PC-3 (cell line): ENCODE measurements around the gene TAF11. TPM values are rescaled to one million over a fixed set of nuclear protein-coding genes. Genes with fewer than 3 reads are reported as not detected.

Source experiments
- ATAC-seq: fragments of 200-7000 bp; cut with Tn5 transposase; 2 replicates; pipeline ENCODE4 v1.9.1; 2020; ENCODE audit warnings: mild to moderate bottlenecking, moderate library complexity
- BruUV-seq: library from RNA; stranded (reverse); fragments of 400-500 nt; replicated peaks from 2 replicates; lab custom pipeline; 2021; lab: Mats Ljungman, UMichigan
- CTCF ChIA-PET: fragments of 300-600 bp; sonication (Branson Sonifier 250); formaldehyde crosslinking; loops from one replicate; lab custom pipeline; 2022; ENCODE audit warnings: antibody characterized with exemption; lab: Charles Lee
- POLR2A ChIA-PET: fragments of 300-600 bp; sonication (Branson Sonifier 250); formaldehyde crosslinking; loops from one replicate; lab custom pipeline; 2022; ENCODE audit warnings: antibody characterized with exemption; ENCODE audit not compliant: unreplicated experiment; lab: Charles Lee
- DNase-seq: peaks from one replicate; pipeline ENCODE4 v3.0.0-alpha.2; 2015
- H2AFZ ChIP-seq: fragments of 300-600 bp; sonication (generic); 2 replicates; pipeline ENCODE4 v1.6.0; 2016; ENCODE audit warnings: antibody characterized with exemption, low read length
- H3F3A ChIP-seq: fragments of 300-600 bp; sonication (generic); one replicate; pipeline ENCODE4 v1.6.0; 2017; ENCODE audit warnings: antibody characterized with exemption, low read length, control low read depth, mild to moderate bottlenecking; ENCODE audit not compliant: unreplicated experiment
- H3K27ac ChIP-seq: fragments of 300-600 bp; sonication (generic); 2 replicates; pipeline ENCODE4 v1.5.1; 2016; ENCODE audit warnings: mild to moderate bottlenecking, low read length
- H3K27me3 ChIP-seq: fragments of 300-600 bp; sonication (generic); 2 replicates; pipeline ENCODE4 v1.6.1; 2016; ENCODE audit warnings: low read length, mixed read lengths
- H3K36me3 ChIP-seq: fragments of 300-600 bp; sonication (generic); 2 replicates; pipeline ENCODE4 v1.6.1; 2016; ENCODE audit warnings: low read depth, mixed run types, low read length, mixed read lengths
- H3K4me1 ChIP-seq: fragments of 300-600 bp; sonication (generic); 2 replicates; pipeline ENCODE4 v1.5.1; 2016; ENCODE audit warnings: low read length; ENCODE audit not compliant: insufficient read depth
- H3K4me2 ChIP-seq: fragments of 300-600 bp; sonication (generic); 2 replicates; pipeline ENCODE4 v1.6.0; 2016; ENCODE audit warnings: low read length
- H3K4me3 ChIP-seq: fragments of 300-600 bp; sonication (generic); 2 replicates; pipeline ENCODE4 v1.5.1; 2016; ENCODE audit warnings: mild to moderate bottlenecking, low read length, mixed read lengths
- H3K79me2 ChIP-seq: fragments of 300-600 bp; sonication (generic); 2 replicates; pipeline ENCODE4 v1.6.1; 2017; ENCODE audit warnings: low read length, mixed read lengths
- H3K9ac ChIP-seq: fragments of 300-600 bp; sonication (generic); 2 replicates; pipeline ENCODE4 v1.6.0; 2016; ENCODE audit warnings: mild to moderate bottlenecking, low read length
- H3K9me2 ChIP-seq: fragments of 300-600 bp; sonication (generic); replicated peaks from 2 replicates; pipeline ENCODE4 v1.6.1; 2016; ENCODE audit warnings: mixed run types, low read length, mixed read lengths
- H3K9me3 ChIP-seq: fragments of 300-600 bp; sonication (generic); 2 replicates; pipeline ENCODE4 v1.6.1; 2016; ENCODE audit warnings: low read length, mixed read lengths
- H4K20me1 ChIP-seq: fragments of 300-600 bp; sonication (generic); 2 replicates; pipeline ENCODE4 v1.6.1; 2016; ENCODE audit warnings: low read length, mixed read lengths
- EZH2 ChIP-seq: fragments of 300-600 bp; sonication (generic); IDR thresholded peaks from one replicate; pipeline ENCODE4 v1.6.1; 2017; ENCODE audit warnings: antibody characterized with exemption, mild to moderate bottlenecking, low read length; ENCODE audit not compliant: unreplicated experiment
- EZH2phosphoT487 ChIP-seq: fragments of 300-600 bp; sonication (generic); IDR thresholded peaks from 2 replicates; pipeline ENCODE4 v1.6.1; 2018; ENCODE audit warnings: mild to moderate bottlenecking, antibody characterized with exemption, low read length, borderline replicate concordance
- intact Hi-C: fragments of 100-400 bp; cut with micrococcal nuclease; formaldehyde crosslinking; loops from 2 replicates; pipeline ENCODE4 v1.9.0; 2023
- total RNA-seq: library from RNA; depleted of rRNA; stranded (reverse); fragments of >200 nt; gene quantifications from 2 replicates; pipeline ENCODE4 v1.2.3, GENCODE V29; 2014
- TF ChIP-seq, protein P1 (sequence below): fragments of 300-600 bp; sonication (generic); conservative IDR thresholded peaks from 2 replicates; pipeline ENCODE4 v1.5.1; 2017; ENCODE audit warnings: antibody characterized with exemption, low read depth, mild to moderate bottlenecking, low read length

TAF11 gene
- total RNA-seq, 1 experiment from 2014 or later, result 24.1 TPM

DNA sequence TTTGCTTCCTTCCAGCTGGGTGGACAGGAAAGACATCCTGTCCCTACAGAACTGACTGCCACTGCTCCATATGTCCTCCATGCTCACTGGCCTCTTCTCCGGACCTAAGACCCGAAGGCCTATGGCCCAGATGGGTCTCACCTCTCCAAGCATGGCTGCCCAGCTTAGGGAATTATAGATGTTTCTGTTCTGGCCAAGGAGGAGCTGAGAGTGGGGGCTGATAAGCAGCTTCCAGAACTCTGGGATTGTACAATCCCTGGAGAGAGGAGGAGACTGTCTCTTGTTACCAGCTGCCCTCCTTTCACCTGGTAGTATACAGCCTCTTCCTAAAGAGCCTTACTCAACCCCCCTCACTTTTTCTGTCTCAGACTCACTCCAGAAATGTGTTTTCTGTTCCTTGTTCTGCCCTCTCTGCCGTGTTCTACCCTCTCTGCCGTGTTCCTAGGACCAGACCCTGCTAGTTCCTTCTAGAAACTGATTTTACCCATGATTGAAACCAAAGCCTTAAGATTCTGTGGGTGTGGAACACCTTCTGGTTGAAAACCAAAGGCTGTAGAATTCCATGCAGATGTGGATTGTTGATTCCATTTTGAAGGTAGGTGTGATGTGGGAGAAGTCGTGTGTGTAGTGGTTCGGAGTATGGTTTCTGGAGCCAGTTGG lies 29.9 kb upstream of the TAF11 start:
- Histone ChIP-seq H3K4me3 (no peak overlapping the region), H3K27ac (no peak overlapping the region), H3K27me3 (no peaks in the 10 kb centered on the region), H3K79me2 (peaks cover 49% of the 10 kb centered on the region), H3K36me3 (peaks cover 4% of the 10 kb centered on the region; the same call in 1 of the 2 replicates), H3K4me2 (no peak overlapping the region), H3K9me2 (no peaks in the 10 kb centered on the region), H3K9me3 (no peaks in the 10 kb centered on the region), H2AFZ (no peak overlapping the region), H3F3A (peaks cover 4% of the 10 kb centered on the region), H4K20me1 (peaks cover 6% of the 10 kb centered on the region), H3K9ac (no peak overlapping the region), H3K4me1 (peaks cover 32% of the 10 kb centered on the region)
- ChIA-PET POLR2A (no interaction called here), CTCF (no interaction called here)
- intact Hi-C loops, result no loop called here
- DNase-seq (no peak), ATAC-seq (no peak)
- BruUV-seq, result no TSS peak
- TF ChIP-seq EZH2, result no peak
- no peak for TF ChIP-seq EZH2phosphoT487
- TF ChIP-seq, protein P1, sequence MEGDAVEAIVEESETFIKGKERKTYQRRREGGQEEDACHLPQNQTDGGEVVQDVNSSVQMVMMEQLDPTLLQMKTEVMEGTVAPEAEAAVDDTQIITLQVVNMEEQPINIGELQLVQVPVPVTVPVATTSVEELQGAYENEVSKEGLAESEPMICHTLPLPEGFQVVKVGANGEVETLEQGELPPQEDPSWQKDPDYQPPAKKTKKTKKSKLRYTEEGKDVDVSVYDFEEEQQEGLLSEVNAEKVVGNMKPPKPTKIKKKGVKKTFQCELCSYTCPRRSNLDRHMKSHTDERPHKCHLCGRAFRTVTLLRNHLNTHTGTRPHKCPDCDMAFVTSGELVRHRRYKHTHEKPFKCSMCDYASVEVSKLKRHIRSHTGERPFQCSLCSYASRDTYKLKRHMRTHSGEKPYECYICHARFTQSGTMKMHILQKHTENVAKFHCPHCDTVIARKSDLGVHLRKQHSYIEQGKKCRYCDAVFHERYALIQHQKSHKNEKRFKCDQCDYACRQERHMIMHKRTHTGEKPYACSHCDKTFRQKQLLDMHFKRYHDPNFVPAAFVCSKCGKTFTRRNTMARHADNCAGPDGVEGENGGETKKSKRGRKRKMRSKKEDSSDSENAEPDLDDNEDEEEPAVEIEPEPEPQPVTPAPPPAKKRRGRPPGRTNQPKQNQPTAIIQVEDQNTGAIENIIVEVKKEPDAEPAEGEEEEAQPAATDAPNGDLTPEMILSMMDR, result no peak

DNA sequence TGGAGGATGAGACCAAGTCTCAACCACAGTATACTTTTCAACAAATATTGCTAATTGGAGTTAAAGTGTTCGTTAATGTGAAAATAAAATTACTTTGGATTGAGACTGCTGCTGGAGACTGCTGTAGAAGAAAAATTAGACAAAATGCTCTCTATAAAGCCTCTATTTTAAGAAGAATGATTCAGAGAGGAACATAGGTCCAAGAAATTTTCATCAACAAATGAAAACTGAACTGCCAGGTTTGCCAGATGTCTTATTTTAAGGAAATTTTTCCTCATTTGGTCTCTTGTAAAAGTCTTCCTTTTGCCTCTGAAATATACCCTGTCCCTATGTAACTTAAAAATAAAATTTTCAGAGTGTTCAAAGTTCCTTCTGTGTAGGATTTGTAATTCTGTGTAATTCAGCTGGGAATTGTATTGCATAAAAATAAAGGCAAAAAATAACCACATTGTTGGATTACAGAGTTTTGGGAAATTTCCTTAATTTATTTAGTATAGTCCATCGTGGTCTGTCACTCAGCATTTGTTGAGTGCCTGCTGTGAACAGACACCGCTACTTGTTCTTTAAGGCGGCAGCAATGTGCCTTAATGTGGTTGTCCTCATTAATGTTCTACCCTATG lies 28.6 kb upstream of the TAF11 start:
- ChIA-PET CTCF (no interaction called here), POLR2A (no interaction called here)
- ATAC-seq (no peak), DNase-seq (no peak)
- peaks cover 60% of the 10 kb centered on the region for H3K79me2 ChIP-seq
- H3F3A ChIP-seq, result peaks cover 4% of the 10 kb centered on the region
- intact Hi-C loops, result no loop called here
- H3K9me3 ChIP-seq, result no peaks in the 10 kb centered on the region
- no peak for TF ChIP-seq EZH2
- TF ChIP-seq, protein P1, result no peak
- H2AFZ ChIP-seq, result no peak overlapping the region
- H3K9me2 ChIP-seq, result no peaks in the 10 kb centered on the region
- H3K27me3 ChIP-seq, result no peaks in the 10 kb centered on the region
- H3K27ac ChIP-seq, result no peak overlapping the region
- H3K36me3 ChIP-seq, result peaks cover 4% of the 10 kb centered on the region; the same call in 1 of the 2 replicates
- no TSS peak for BruUV-seq
- no peak overlapping the region for H3K9ac ChIP-seq
- H3K4me3 ChIP-seq, result no peak overlapping the region
- H3K4me1 ChIP-seq, result peaks cover 36% of the 10 kb centered on the region
- no peak overlapping the region for H3K4me2 ChIP-seq
- H4K20me1 ChIP-seq, result peaks cover 13% of the 10 kb centered on the region

DNA sequence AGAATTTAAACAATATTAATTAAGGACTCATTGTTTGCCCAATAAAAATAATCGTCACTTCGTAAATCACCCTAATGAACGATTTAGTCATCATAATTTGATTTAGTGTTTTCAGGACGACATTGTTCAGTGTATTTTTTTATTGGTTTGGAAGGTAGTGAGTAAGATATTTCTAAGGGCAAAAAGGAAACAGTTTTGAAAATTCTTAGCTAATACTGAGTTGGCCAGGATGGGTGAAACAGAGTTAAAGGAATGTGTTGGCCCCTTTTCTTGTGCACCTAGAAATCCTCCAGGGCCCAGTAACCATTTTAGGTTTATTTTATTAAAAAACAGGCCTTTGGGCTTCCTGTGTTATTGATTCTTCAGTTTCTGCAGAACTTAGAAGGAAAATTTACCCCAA lies 26.5 kb upstream of the TAF11 start:
- DNase-seq (peak; percentile 50), ATAC-seq (peak; percentile 54; the same call in 1 of the 2 replicates)
- peak overlapping the region; percentile 24 for H3K9ac ChIP-seq
- no peaks in the 10 kb centered on the region for H3K9me3 ChIP-seq
- peaks cover 4% of the 10 kb centered on the region for H3F3A ChIP-seq
- H3K4me1 ChIP-seq, result peaks cover 35% of the 10 kb centered on the region
- ChIA-PET CTCF (no interaction called here), POLR2A (interaction anchor here (0.6 kb wide), 1 partner anchor 26 kb away, joined by 3 read pairs; the partner anchor contains the start of gene TAF11)
- H3K4me2 ChIP-seq, result peak overlapping the region; percentile 50
- H3K27me3 ChIP-seq, result no peaks in the 10 kb centered on the region
- peaks cover 78% of the 10 kb centered on the region for H3K79me2 ChIP-seq
- TF ChIP-seq EZH2phosphoT487 (no peak), EZH2 (no peak)
- TF ChIP-seq, protein P1, result no peak
- no TSS peak for BruUV-seq
- no peak overlapping the region for H2AFZ ChIP-seq
- H4K20me1 ChIP-seq, result peaks cover 20% of the 10 kb centered on the region
- peaks cover 4% of the 10 kb centered on the region; the same call in 1 of the 2 replicates for H3K36me3 ChIP-seq
- H3K27ac ChIP-seq, result peak overlapping the region; percentile 59
- no peak overlapping the region for H3K4me3 ChIP-seq
- intact Hi-C loops, result loop anchor here (5.0 kb wide), 1 partner anchor 38 kb away; no protein-coding TSS in a partner anchor
- H3K9me2 ChIP-seq, result no peaks in the 10 kb centered on the region
